A673 (cell line): ENCODE data around the gene PUDP.
"Not testable (repeated sequence)": the region's sequence is repeated elsewhere in the genome, so short reads cannot be mapped to it uniquely, and the experiment has no call there.

Experiments used
- EZH2 ChIP-seq: fragments of 200-600 bp; sonication (generic); IDR thresholded peaks from 2 replicates; pipeline ENCODE4 v1.6.1; 2017; ENCODE audit warnings: borderline replicate concordance, low read depth, mild to moderate bottlenecking, mixed read lengths, antibody characterized with exemption, low read length; ENCODE audit not compliant: poor library complexity, severe bottlenecking
- TF ChIP-seq, protein P1 (sequence below): fragments of 300-800, 200-600 bp; sonication (generic); conservative IDR thresholded peaks from 2 replicates; pipeline ENCODE4 v1.5.1; 2017; ENCODE audit warnings: low read depth, mild to moderate bottlenecking, antibody characterized with exemption, low read length, moderate library complexity, mixed read lengths

GRCh38 chrX:7010897-7011296 lies 137.1 kb downstream of the PUDP start:
- TF ChIP-seq EZH2 = not testable (repeated sequence)
- TF ChIP-seq, protein P1, sequence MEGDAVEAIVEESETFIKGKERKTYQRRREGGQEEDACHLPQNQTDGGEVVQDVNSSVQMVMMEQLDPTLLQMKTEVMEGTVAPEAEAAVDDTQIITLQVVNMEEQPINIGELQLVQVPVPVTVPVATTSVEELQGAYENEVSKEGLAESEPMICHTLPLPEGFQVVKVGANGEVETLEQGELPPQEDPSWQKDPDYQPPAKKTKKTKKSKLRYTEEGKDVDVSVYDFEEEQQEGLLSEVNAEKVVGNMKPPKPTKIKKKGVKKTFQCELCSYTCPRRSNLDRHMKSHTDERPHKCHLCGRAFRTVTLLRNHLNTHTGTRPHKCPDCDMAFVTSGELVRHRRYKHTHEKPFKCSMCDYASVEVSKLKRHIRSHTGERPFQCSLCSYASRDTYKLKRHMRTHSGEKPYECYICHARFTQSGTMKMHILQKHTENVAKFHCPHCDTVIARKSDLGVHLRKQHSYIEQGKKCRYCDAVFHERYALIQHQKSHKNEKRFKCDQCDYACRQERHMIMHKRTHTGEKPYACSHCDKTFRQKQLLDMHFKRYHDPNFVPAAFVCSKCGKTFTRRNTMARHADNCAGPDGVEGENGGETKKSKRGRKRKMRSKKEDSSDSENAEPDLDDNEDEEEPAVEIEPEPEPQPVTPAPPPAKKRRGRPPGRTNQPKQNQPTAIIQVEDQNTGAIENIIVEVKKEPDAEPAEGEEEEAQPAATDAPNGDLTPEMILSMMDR = not testable (repeated sequence)
